AG04449 (cell line): Measurements from ENCODE around the gene WHAMM.

Experiments used
- CTCF ChIA-PET: fragments of 350-600 bp; formaldehyde crosslinking; extraction: SDS; loops from one replicate; lab custom pipeline; 2021; ENCODE audit warnings: antibody characterized with exemption; lab: Yijun Ruan, JAX
- POLR2A ChIA-PET: fragments of 400-600, 350-600 bp; formaldehyde crosslinking; extraction: SDS; loops from one replicate; lab custom pipeline; 2020; ENCODE audit warnings: antibody characterized with exemption, inconsistent platforms; lab: Yijun Ruan, JAX
- DNase-seq: peaks from one replicate; pipeline ENCODE4 v3.0.0-alpha.2; 2010; ENCODE audit warnings: low read depth, low spot score
- H3K4me3 ChIP-seq: 2 replicates; pipeline ENCODE4 v1.5.1; 2011; ENCODE audit warnings: low read depth, mild to moderate bottlenecking, control low read depth, low read length
- TF ChIP-seq, protein P1 (sequence below): IDR thresholded peaks from one replicate; pipeline ENCODE4 v1.5.1; 2011; ENCODE audit warnings: mild to moderate bottlenecking, moderate library complexity, low read length, control low read depth, inconsistent platforms; ENCODE audit not compliant: insufficient read depth; ENCODE audit errors: missing control alignments

The WHAMM gene

DNA sequence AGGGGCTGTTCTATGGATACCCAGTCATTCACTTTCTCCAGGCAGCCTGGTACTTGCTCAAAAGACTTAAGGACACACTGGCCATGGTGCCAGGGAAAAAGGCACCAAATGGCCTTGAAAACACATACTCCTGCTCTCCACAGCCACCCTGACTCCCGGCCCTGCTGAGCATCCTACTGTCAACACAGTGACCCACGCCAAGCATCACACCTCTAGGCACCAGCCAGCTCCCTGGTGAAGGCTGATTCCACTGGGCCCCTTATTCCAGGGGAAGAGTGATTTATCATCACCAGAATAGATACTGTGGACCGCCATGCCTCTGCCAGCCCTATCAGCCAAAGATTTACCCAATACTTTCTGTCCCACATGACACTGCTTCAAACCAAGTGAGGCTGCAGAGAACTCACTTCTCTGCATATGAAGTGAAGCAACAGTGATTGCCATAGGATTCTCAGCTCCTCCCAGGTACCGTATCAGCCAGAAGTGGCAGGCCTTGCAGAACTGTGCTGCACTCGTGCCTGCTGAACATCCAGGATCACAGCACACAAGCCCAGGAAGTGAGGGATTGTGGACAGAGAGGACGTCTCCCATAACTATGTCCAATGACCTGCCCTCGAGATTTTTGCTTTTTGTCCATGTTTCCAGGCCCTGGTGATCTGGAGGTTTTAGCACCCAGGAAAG lies 63.7 kb downstream of the WHAMM start:
- DNase-seq: no peak
- no peak overlapping the region for H3K4me3 ChIP-seq
- TF ChIP-seq, protein P1, sequence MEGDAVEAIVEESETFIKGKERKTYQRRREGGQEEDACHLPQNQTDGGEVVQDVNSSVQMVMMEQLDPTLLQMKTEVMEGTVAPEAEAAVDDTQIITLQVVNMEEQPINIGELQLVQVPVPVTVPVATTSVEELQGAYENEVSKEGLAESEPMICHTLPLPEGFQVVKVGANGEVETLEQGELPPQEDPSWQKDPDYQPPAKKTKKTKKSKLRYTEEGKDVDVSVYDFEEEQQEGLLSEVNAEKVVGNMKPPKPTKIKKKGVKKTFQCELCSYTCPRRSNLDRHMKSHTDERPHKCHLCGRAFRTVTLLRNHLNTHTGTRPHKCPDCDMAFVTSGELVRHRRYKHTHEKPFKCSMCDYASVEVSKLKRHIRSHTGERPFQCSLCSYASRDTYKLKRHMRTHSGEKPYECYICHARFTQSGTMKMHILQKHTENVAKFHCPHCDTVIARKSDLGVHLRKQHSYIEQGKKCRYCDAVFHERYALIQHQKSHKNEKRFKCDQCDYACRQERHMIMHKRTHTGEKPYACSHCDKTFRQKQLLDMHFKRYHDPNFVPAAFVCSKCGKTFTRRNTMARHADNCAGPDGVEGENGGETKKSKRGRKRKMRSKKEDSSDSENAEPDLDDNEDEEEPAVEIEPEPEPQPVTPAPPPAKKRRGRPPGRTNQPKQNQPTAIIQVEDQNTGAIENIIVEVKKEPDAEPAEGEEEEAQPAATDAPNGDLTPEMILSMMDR: no peak
- ChIA-PET POLR2A (no interaction called here), CTCF (no interaction called here)

DNA sequence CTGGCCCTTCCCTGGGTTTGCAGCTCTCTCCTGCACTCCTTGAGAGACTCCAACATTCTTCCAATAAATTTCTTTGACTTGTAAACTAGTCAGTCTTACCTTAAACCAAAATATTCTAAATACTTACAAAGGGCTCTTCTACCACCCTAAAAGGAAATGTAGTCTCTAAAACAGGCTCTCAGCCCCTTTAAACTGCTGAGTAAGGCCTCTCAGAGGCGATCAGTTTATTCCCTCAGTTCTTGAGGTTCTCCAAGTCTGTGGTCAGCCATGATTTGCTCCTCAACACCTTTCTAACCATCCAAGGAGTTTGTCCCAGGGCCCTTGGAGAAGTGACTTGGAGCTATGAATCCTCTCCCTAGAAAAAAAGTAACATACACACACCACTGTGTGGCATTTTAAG lies 64.8 kb downstream of the WHAMM start:
- TF ChIP-seq, protein P1: no peak
- ChIA-PET POLR2A (no interaction called here), CTCF (no interaction called here)
- no peak overlapping the region for H3K4me3 ChIP-seq
- no peak for DNase-seq

DNA sequence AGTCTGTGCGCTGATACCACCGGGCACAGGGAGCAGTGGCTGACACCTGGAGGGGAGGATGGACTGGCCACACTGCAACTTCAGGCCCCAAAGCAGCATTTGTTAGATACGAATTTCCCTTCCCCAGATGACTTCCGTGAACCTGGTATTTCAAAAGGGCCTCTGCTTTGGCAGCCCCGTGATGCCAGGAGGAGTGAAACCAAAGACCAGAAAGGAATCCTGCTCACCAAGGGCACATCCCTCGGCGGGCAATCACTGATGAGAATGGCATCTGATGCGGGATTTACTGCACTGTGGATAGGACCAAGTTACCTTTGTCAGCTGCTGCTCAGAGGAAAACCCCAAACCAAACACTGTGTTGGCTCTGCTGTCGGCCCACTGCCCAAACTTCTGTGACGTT lies 65.5 kb downstream of the WHAMM start:
- ChIA-PET CTCF (no interaction called here), POLR2A (no interaction called here)
- TF ChIP-seq, protein P1: no peak
- H3K4me3 ChIP-seq: no peak overlapping the region
- no peak for DNase-seq

DNA sequence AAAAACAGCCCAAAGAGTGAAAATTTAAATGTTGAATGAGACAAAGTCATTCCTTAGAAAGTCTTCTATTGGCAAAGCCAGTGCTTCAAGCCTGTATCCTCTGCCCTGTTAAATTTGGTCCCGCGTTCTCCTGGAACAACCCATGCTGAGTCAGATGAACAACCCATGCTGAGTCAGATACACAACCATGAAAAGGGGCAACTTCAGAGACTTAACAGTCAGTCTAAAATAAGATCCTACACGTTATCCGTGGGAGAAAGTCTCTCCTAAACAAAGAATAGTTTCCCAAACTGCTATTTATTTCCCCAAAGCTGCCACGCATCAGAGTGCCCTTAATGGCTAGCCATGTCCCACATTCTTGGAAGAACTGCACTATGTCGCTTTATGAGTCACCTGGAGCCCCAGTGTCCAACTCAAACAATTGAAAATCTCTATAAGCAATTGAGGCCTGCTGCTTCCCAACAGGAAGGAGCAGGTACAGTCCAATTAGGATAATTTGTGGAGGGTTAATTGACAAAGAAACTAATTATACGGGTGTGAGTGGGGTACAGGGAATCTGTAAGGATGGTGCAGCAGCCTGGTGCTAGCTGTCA lies 66.1 kb downstream of the WHAMM start:
- CTCF ChIA-PET: no interaction called here
- DNase-seq: no peak
- TF ChIP-seq, protein P1: no peak
- POLR2A ChIA-PET: no interaction called here
- H3K4me3 ChIP-seq: no peak overlapping the region

DNA sequence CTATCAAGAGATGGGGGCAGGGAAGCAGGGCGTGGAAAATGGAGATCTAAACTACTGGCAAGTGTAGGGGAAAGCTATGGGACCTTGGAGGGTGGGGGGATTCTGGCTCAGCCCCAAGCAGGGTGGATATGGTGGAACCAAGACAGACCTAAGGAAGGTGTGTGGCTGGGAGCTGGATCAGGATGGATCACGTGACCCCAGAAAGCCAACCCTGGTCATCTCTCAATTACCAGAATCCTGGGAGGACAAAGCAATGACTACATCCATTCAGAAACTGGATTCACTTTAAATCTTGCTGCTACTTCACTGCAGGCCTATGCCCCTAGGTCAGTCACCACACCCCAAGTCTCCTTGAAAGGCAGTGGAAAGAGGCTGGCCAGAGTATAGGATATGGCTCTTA lies 68.4 kb downstream of the WHAMM start:
- H3K4me3 ChIP-seq: no peak overlapping the region
- ChIA-PET CTCF (interaction anchor here (1.0 to 1.5 kb wide), 2 partner anchors 11 to 13 kb away, joined by 3 to 5 read pairs; no protein-coding TSS in a partner anchor), POLR2A (no interaction called here)
- DNase-seq: no peak
- TF ChIP-seq, protein P1: no peak

DNA sequence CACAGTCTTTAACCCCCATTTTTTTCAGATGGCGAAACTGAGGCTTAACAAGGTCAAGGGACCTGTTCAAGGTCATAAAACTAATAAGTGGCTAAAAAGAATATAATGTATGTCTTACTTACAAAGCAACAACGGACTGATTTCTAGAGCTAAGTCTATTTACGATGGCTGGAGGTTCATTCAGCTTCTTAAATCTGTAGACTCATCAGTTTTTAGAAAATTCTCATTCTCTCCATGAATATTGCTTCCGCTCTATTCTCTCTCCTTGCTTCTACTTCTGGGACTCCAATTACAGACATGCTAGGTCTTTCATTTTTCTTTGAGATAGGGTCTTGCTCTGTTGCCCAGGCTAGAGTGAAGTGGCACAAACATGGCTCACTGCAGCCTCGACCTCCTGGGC lies 68.9 kb downstream of the WHAMM start:
- DNase-seq: no peak
- H3K4me3 ChIP-seq: no peak overlapping the region
- CTCF ChIA-PET: interaction anchor here (1.0 to 1.5 kb wide), 2 partner anchors 10 to 12 kb away, joined by 3 to 5 read pairs; no protein-coding TSS in a partner anchor
- POLR2A ChIA-PET: no interaction called here
- TF ChIP-seq, protein P1: no peak
